CD4-positive, alpha-beta T cell treated with Interleukin-12 subunit alpha and Interleukin-12 subunit beta, for 1 hour (primary cell): ENCODE results near the gene CD34.
"Not testable (repeated sequence)": the region's sequence is repeated elsewhere in the genome, so short reads cannot be mapped to it uniquely, and the experiment has no call there.

Source experiments
- DNase-seq: peaks from one replicate; pipeline ENCODE4 v3.0.0-alpha.2; 2020

CD34 gene

GRCh38 chr1:207910591-207911354 lies at the start of gene CD34:
Gene CD34 (minus strand): TSS chr1:207911125. CDS start chr1:207911080, 45 bp downstream.
- DNase-seq: no peak

GRCh38 chr1:207960346-207960745 lies 49.4 kb upstream of the CD34 start:
- no peak for DNase-seq

DNA sequence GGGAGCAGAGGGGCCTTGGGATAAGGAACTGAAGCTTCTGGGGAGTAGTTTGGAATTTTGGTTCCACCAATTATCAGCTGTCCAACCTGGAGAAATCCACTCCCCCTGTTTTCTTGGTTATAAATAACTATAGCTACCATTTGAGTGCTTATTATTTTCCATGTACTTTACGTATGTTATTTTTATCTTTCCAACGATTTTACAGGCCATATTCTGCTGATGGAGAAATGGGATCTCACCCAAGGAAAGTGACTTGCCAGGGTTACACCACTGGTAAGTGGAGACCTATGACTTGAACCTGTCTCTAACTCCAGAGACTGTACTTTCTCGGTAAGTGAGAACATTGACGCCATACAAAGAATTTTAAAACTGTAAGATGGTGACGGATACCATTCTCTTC lies 49.0 kb upstream of the CD34 start:
- DNase-seq: no peak

- no peak for DNase-seq
Measured at GRCh38 chr1:207959141-207959825, 48.4 kb upstream of the CD34 start.

- no peak for DNase-seq
Measured at GRCh38 chr1:207958376-207959139, 47.6 kb upstream of the CD34 start.

DNA sequence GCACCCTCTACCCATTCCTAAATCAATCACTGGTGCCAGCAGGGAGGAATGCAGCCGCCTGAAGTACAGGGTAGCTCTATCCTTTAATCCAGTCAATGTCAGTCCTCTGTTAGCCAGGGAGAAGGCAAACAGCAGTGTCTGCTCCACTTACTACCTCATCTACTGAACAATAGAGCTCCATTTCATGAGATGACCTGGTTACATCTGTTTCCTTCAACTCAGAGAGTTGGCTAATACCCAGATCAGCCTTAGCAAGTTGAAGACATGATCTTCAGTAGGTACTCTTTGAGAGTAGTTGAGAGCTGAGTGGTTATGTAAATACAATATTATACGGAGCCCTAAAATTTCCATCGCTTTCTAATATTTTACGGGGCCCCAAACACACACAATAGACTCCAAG lies 46.1 kb upstream of the CD34 start:
- no peak for DNase-seq

- DNase-seq: no peak
Measured at GRCh38 chr1:207954104-207954503, 43.2 kb upstream of the CD34 start.

DNA sequence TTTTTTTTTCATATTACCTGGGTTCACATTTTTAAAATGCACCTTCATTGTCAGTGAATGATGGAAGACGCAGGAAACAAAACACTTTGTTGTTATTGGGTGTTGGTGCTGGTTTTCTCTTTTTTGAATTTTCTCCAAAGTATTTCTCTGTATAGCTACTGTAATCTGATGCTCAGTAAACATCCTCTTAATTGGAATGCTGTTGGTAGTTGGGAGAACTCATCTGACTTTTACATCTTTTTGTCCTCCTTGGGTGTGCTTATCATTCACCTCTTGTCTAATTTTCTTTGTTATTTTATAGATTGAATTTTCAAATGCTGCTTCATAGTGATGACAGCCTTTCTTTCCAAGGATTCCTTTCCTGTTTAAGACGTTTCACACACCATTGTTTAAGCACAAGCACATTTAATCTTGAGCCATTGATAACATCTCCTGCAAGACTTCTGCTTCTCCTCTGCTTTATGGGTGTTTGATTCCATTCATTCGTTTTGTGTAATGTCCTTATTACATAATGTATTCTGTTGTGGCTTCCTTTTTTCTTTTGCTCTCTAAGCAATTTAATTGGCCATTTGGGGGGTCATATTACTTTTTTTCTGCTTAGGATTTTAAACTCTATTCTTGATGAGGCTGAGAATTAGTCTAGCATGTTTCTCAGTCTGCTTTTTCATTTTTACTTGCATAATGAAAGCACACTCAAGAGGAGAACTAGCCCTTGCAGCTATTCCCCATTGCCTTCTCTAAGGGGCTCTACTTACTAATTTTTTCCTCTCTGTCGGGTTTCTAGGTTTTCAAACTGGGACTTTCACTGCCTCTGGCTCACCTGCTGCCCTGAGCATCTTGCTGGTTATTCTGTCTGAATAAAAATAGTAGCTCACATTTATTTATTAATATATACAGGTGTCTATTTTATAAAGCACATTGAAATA lies 42.0 kb upstream of the CD34 start:
- no peak for DNase-seq

GRCh38 chr1:207951652-207952051 lies 40.7 kb upstream of the CD34 start:
- DNase-seq: no peak

DNA sequence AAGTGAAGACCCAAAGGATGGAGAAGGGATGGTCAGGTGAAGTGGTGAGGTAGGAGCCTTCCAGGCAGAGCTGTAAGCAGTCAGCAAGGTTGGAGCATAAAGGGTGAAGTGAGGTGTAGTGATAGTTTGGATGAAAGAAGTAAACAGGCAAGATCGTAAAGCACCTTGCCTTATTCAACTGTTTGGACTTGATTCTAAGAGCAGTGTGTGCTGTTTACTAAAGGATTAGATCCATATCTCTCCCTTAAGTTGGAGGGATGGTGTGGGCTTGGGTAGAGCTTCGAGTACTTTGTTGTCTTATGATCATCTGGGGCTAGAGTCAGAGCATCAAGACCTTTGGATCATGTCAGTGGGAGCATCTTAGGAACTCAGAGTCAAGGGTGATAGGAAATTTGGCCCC lies 39.8 kb upstream of the CD34 start:
- no peak for DNase-seq

GRCh38 chr1:207949571-207950195 lies 38.8 kb upstream of the CD34 start:
- no peak for DNase-seq

GRCh38 chr1:207948536-207949250 lies 37.8 kb upstream of the CD34 start:
- DNase-seq: no peak

- no peak for DNase-seq
Measured at GRCh38 chr1:207946756-207947155, 35.8 kb upstream of the CD34 start.

DNA sequence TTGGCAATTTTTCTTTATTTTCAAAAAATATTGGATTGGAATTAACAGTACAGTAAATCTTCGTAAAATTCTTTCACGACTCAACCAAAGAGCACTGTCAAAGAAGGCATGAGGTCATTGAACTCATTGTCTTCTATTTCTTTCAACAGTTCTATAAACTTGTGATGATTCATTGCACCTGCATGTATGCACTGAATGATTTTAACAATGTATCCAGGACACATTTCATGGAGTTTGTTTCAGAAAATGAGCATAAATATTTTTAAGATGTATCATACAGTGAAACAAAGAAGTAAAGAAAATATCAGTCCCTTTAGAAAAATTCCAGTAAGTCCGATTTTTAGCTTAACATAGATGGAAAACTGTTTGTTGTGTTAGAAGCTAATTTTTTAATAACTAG lies 33.6 kb upstream of the CD34 start:
- no peak for DNase-seq

GRCh38 chr1:207942337-207942741 lies 31.4 kb upstream of the CD34 start:
- DNase-seq: not testable (repeated sequence)

- DNase-seq: no peak
Measured at GRCh38 chr1:207941665-207942064, 30.7 kb upstream of the CD34 start.

DNA sequence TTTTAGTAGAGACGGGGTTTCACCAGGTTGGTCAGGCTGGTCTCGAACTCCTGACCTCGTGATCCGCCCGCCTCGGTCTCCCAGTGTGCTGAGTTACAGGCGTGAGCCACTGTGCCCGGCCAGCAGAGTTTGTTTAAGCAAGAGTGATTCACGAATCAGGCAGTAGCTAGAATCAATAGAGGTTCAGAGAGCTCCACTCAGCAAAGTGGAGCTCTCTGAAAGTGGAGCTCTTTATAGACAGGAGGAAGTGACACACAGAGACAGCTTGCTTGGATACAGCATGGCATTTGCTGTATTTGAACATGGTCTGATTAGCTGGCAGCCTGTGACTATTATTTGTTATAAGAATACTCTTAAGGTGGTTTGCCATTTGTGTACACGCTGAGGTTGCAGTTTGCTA lies 27.1 kb upstream of the CD34 start:
- no peak for DNase-seq

- no peak for DNase-seq
Measured at GRCh38 chr1:207937204-207937603, 26.3 kb upstream of the CD34 start.

GRCh38 chr1:207935166-207935583 lies 24.2 kb upstream of the CD34 start:
- DNase-seq: no peak

DNA sequence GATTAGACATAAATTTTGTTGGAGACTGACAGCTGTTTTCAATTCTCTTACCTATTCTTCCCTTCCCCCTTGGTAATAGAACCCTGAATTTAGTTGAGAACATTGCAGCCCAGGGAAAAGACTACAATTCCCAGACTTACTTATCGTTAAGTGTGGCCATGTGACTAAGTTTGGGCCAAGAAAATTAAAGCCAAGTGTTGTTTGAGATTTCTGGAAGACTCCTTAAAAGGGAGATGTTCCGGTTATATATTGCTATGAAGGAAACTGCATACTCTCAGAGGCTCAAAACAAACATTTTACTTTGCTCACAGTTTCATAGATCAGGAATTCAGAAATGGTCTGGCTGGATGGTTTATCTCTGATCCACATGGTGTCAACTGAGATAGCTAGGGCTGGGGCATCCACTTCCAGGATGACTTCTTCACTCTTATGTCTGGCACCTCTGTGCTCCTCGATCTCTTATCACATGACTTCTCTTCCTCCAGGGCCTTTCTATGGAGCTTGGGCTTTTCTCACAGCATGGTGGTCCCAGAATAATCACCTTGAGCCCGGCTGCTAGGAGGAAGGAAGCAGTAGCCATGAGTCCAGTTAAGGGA lies 22.4 kb upstream of the CD34 start:
- no peak for DNase-seq

DNA sequence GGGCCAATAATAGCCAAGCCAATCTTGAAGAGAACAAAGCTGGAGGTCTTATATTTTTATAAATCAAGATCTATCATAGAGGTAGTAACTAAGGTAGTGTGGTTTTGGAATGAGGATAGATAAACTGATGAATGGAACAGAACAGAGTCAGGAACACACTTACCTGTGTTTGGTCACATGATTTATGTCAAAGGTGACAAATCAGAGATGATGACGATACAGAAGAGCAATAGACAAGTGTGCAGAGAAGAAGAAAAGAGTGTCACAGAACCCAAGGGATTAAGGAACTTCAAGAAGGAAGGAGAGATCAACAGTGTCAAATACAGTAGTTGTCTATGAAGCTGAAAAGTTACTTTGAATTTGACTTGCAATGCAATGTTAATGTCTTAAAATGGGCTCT lies 16.1 kb upstream of the CD34 start:
- no peak for DNase-seq
